GM12891 (cell line): ENCODE results near the gene ISG20L2.

Experiments
- POLR2A ChIP-seq: IDR thresholded peaks from 2 replicates; pipeline ENCODE4 v1.6.1; 2011; ENCODE audit warnings: low read depth, low read length, control low read depth
- POLR2AphosphoS5 ChIP-seq: IDR thresholded peaks from 2 replicates; pipeline ENCODE4 v1.6.1; 2011; ENCODE audit warnings: low read depth, low read length, control low read depth
- TAF1 ChIP-seq: IDR thresholded peaks from 2 replicates; pipeline ENCODE4 v1.6.1; 2011; ENCODE audit warnings: low read depth, low read length, control low read depth

DNA sequence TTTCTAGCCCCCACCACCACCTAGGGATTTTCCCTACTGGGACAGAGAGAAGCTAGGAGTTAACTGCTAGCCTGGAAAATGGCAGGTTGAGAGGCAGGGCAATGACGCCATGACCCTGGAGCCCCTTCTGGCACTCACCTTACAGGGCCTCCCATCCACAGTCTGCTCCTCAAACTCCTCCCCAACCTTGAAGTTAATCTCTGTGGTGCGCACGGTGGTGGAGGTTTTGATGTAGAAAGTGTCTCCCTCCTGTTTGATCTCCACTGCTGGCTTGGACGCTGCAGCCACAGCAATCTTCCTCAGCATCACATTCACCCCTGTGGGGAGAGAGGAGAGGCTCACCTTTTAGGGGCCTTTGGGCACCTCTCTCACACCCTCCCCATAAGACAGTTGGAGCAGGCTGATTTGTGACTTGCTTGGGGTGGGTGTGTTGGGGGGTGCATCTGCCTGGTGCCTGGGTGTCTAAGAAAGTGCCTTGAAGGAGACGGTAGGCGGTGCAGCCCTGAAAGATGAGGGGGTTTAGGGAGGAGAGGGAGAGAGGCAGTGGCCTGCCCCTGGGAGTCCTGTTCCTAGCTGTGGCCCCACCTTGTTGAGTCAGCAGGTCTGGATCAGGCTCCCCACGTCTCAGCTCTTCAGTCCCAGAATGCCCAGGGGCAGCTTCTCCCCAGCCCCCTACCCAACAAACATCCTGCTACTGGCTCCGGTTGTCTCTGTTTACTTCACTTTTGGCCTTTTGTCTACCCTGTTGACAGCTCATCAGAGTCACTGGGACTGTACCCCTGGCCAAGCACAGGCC, 27.6 kb downstream of the ISG20L2 start:
- TF ChIP-seq TAF1 (no peak), POLR2AphosphoS5 (no peak), POLR2A (no peak)
